C4-2B (cell line): ENCODE results near the gene PPOX.
A peak's percentile ranks its signal among the peaks of the same experiment; 100 is the strongest.

ENCODE experiments used
- H3K27ac ChIP-seq: fragments of 450-650 bp; 2 replicates; pipeline ENCODE4 v1.5.1; 2017
- CTCF ChIP-seq: fragments of 450-650 bp; conservative IDR thresholded peaks from 2 replicates; pipeline ENCODE4 v1.5.1; 2017; ENCODE audit warnings: mild to moderate bottlenecking
- ZFX ChIP-seq: fragments of 450-650 bp; IDR thresholded peaks from 2 replicates; pipeline ENCODE4 v1.6.1; 2017

The PPOX gene

DNA sequence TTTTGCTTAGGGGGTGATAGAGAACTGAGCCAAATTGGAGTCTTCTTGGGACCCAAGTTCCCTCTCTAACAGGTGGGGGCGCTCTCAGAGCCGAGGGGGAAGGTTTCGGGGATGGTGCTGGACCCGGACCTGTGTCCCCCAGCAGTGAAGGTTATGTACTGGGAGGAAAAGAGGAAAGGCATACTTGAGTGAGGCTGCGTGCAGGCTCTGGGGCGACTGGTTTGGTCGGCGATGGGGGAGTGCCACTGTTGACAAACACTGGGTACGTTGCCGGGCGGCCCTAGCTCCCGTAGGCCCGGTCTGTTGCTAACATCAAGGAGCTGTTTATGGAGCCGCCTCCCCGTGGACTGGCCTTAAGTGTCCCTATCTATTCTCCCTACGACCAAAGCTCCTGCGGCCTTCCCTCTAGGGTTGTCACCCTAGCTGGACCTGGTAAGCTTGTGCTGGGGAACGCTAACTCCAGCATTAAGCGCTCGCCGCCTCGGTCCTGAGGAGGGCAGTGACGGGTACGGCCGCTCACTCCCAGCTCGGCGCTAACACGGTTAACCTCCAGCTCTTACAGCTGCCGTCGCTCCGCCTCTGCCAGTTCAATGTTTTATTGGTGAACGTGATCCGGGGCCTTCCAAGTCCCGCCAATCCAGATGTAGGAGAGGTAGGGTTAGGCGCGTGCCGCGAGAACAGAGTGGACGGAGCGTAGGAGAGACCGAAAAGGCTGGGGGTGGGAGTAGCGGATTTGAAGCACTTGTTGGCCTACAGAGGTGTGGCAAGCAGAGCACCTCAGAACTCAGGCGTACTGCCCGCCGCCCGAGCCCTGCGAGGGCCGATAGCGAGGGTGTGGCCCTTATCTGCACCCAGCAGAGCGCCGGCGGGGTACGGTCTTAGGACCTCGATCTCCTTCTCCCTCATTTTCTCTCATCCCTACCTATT lies at the start of gene PPOX:
TSS of gene PPOX (plus strand) at position 685 of the 927 bp plus-strand sequence. CDS start 422 bp downstream, outside the sequence.
- H3K27ac ChIP-seq = peak within 1 kb of the TSS; percentile 72
- TF ChIP-seq ZFX (0 out of 2 replicates have a peak, but pooled peaks have one; percentile 43), CTCF (peak; percentile 57)

- TF ChIP-seq CTCF (no peak), ZFX (no peak)
- peak within 1 kb of the TSS; percentile 92 for H3K27ac ChIP-seq
Measured at GRCh38 chr1:161117759-161118581, 48.3 kb upstream of the PPOX start, which contains the start of the genes NIT1 and PFDN2. TSS of gene NIT1 (plus strand) at chr1:161118105. CDS start at chr1:161118177, 72 bp downstream. TSS of gene PFDN2 (minus strand) at chr1:161118037. CDS start at chr1:161118026, 11 bp downstream.

- TF ChIP-seq CTCF = peak; percentile 64
- no peak for TF ChIP-seq ZFX
- H3K27ac ChIP-seq = peak overlapping the region; percentile 92
Measured at GRCh38 chr1:161119092-161119903, 46.9 kb upstream of the PPOX start.

DNA sequence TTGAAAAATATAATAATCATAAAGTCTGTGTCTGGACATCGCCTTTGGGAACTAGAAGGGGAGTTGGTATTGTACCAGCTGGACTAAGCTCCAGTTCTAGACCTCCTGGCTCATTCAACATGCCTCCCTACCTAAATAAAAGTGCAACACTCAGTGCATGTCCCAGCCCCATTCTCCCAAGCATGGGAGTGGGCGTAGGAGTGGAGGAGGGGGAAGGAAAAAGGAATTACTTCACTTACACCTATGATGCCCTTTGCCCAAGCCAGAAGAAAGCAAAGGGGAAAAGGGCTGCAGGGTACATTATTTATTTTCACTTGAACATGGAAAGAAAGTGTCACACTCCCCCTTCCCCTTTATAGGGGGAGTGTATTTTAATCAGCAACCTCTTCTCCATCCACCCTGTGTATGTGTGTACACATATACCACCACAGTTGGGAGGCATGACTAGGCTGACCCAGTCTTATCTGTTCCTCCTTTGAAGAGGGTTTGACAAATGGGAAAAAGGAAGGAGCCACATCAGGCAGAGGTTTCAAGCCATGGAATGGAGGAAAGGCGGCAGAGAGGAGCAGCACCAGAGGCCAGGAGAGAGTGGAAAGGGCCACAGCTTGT lies 45.1 kb upstream of the PPOX start:
- TF ChIP-seq ZFX (no peak), CTCF (no peak)
- no peak overlapping the region for H3K27ac ChIP-seq

- H3K27ac ChIP-seq = no peak overlapping the region
- TF ChIP-seq CTCF (no peak), ZFX (no peak)
Measured at GRCh38 chr1:161121834-161122233, 44.4 kb upstream of the PPOX start.

DNA sequence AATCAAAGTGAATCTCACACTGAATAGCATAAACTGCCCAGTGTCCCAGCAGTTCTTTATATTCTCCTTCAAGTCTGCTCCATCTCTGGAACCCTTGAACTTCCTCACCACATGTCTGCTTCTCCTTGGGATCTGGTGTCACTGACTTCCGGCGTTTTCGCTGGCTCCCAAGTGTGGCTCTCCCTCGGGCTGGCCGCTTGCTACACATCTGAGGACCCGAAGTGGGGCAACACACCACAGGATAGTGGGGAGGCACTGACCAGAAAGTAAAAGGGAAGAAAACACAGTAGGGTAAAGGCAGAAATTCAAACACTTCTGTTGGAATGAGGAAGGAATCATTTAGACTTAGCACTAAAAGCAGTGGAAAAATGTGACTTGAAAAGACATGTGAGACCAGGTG lies 43.3 kb upstream of the PPOX start:
- no peak overlapping the region for H3K27ac ChIP-seq
- TF ChIP-seq CTCF (no peak), ZFX (no peak)
